Measurements from ENCODE around the gene ORAI3.

The ORAI3 gene

DNA sequence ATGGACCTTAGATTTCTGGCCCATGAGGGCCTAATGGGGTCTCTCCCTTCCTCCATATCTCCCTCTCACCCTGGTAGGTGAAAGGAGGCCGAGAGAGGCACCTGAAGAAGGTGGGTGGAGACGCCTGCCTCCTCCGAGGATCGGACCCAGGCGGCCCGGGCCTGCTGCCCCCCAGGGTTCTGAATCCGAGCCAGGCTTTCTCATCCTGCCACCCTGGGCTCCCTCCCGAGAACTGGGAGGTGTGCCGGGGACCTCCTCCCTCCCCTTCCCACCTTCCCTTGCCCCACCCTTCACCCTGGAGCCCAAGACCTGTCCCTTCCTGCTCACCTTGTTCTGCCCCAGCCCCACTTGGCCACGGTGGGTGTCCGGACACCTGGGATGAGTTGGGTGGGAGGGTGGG, 20.5 kb upstream of the ORAI3 start:
- Histone ChIP-seq H3K27ac (ENCODE audit: extremely low read depth, low read depth, low read length) (no peak overlapping the region), H3K36me3 (ENCODE audit: control insufficient read depth in 2 of 2, insufficient read depth in 1 of 2, low read length in 2 of 2) (peaks cover 3 to 79% of the 10 kb centered on the region in 2 experiments; a peak in 2 of 3 replicates), H3K4me3 (ENCODE audit: low read depth, low read length) (no peak overlapping the region), H3K4me1 (ENCODE audit: control insufficient read depth, insufficient read depth, low read length) (no peaks in the 10 kb centered on the region), H3K9me3 (ENCODE audit: control insufficient read depth, insufficient read depth, low read depth, low read length) (no peaks in the 10 kb centered on the region)
- ChIA-PET POLR2A (interaction anchor here (0.6 to 2.6 kb wide), 7 partner anchors 13 to 829 kb away, joined by 3 to 15 read pairs (median 4); partner anchors contain the start of gene PHKG2), CTCF (interaction anchor here (0.5 to 1.7 kb wide), 5 partner anchors 25 to 940 kb away, joined by 3 to 6 read pairs (median 5); no protein-coding TSS in a partner anchor)
- TF ChIP-seq AEBP2 (tag by site-specific recombination; IDR thresholded peaks at IDR 0.05; ENCODE audit: borderline replicate concordance) = no peak
- TF ChIP-seq, protein P1, sequence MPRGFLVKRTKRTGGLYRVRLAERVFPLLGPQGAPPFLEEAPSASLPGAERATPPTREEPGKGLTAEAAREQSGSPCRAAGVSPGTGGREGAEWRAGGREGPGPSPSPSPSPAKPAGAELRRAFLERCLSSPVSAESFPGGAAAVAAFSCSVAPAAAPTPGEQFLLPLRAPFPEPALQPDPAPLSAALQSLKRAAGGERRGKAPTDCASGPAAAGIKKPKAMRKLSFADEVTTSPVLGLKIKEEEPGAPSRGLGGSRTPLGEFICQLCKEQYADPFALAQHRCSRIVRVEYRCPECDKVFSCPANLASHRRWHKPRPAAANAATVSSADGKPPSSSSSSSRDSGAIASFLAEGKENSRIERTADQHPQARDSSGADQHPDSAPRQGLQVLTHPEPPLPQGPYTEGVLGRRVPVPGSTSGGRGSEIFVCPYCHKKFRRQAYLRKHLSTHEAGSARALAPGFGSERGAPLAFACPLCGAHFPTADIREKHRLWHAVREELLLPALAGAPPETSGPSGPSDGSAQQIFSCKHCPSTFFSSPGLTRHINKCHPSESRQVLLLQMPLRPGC (tag by site-specific recombination; IDR thresholded peaks at IDR 0.05) = no peak
- TF ChIP-seq ZNF677 (tag by site-specific recombination; IDR thresholded peaks at IDR 0.05) = 0 out of 2 replicates have a peak, but pooled peaks have one; percentile 16

DNA sequence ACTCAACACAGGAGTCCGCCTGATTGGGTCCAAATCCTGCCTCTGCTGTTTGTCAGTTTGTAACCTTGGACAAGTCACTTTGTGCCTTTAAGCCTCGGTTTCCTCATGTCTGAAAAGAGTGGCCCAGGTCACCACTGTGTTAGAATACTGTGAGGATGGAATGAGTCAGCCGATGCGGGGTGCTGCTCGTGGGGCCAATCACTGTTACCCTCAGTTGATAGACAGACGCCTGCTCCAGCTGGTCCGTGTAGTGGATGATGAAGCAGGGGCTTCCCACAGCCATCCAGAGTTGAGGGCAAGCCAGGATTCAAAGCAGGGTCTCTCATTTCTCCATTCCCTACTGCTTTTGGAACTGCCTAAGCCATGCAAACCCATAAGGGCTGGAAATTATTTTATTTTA, 19.7 kb upstream of the ORAI3 start:
- ChIA-PET CTCF (interaction anchor here (0.9 to 1.2 kb wide), 2 partner anchors 13 to 1113 kb away, joined by 3 read pairs; partner anchors contain the start of gene PAGR1), POLR2A (no interaction called here)
- peaks cover 10 to 86% of the 10 kb centered on the region in 2 experiments; a peak in 2 of 3 replicates for H3K36me3 ChIP-seq (ENCODE audit: control insufficient read depth in 2 of 2, insufficient read depth in 1 of 2, low read length in 2 of 2)
- H3K27ac ChIP-seq (ENCODE audit: extremely low read depth, low read depth, low read length) = no peak overlapping the region
- H3K9me3 ChIP-seq (ENCODE audit: control insufficient read depth, insufficient read depth, low read depth, low read length) = no peaks in the 10 kb centered on the region
- H3K4me3 ChIP-seq (ENCODE audit: low read depth, low read length) = no peak overlapping the region
- no peaks in the 10 kb centered on the region for H3K4me1 ChIP-seq (ENCODE audit: control insufficient read depth, insufficient read depth, low read length)
- no peak for TF ChIP-seq ZNF677 (tag by site-specific recombination; IDR thresholded peaks at IDR 0.05)
- TF ChIP-seq ZBTB48 (tag by site-specific recombination; IDR thresholded peaks at IDR 0.05) = no peak
- no peak for TF ChIP-seq ZNF48 (tag by site-specific recombination; IDR thresholded peaks at IDR 0.05)
- TF ChIP-seq ZXDB (tag by site-specific recombination; IDR thresholded peaks at IDR 0.05) = no peak
- TF ChIP-seq ZNF626 (tag by site-specific recombination; IDR thresholded peaks at IDR 0.05) = no peak
- no peak for TF ChIP-seq ZNF560 (tag by site-specific recombination; IDR thresholded peaks at IDR 0.05; ENCODE audit: borderline replicate concordance)
- TF ChIP-seq TSHZ1 (tag by site-specific recombination; IDR thresholded peaks at IDR 0.05; ENCODE audit: borderline replicate concordance) = no peak
- TF ChIP-seq ZNF274 (IDR thresholded peaks at IDR 0.05; ENCODE audit: low read length) = no peak
- TF ChIP-seq ZNF274 (tag by site-specific recombination; IDR thresholded peaks at IDR 0.05; ENCODE audit: borderline replicate concordance) = no peak
- no peak for TF ChIP-seq ZNF654 (tag by site-specific recombination; IDR thresholded peaks at IDR 0.05; ENCODE audit: low read depth)
- no peak for TF ChIP-seq KLF10 (tag by site-specific recombination; IDR thresholded peaks at IDR 0.05)
- no peak for TF ChIP-seq ZNF529 (tag by site-specific recombination; IDR thresholded peaks at IDR 0.05; ENCODE audit: insufficient replicate concordance)
- no peak for TF ChIP-seq ZNF530 (tag by site-specific recombination; IDR thresholded peaks at IDR 0.05; ENCODE audit: low read depth)
- no peak for TF ChIP-seq HIC1 (tag by site-specific recombination; IDR thresholded peaks at IDR 0.05)
- no peak for TF ChIP-seq HOXA7 (CRISPR knock-in tag; IDR thresholded peaks at IDR 0.05; ENCODE audit: borderline replicate concordance)
- TF ChIP-seq SP3 (tag by site-specific recombination; IDR thresholded peaks at IDR 0.05) = no peak
- no peak for TF ChIP-seq ZBTB26 (tag by site-specific recombination; optimal IDR thresholded peaks at IDR 0.05)
- TF ChIP-seq, protein P2, sequence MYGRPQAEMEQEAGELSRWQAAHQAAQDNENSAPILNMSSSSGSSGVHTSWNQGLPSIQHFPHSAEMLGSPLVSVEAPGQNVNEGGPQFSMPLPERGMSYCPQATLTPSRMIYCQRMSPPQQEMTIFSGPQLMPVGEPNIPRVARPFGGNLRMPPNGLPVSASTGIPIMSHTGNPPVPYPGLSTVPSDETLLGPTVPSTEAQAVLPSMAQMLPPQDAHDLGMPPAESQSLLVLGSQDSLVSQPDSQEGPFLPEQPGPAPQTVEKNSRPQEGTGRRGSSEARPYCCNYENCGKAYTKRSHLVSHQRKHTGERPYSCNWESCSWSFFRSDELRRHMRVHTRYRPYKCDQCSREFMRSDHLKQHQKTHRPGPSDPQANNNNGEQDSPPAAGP (tag by site-specific recombination; IDR thresholded peaks at IDR 0.05) = no peak
- no peak for TF ChIP-seq ZNF473 (tag by site-specific recombination; IDR thresholded peaks at IDR 0.05)
- no peak for TF ChIP-seq ZNF658 (tag by site-specific recombination; IDR thresholded peaks at IDR 0.05)
- no peak for TF ChIP-seq ZNF121 (tag by site-specific recombination; IDR thresholded peaks at IDR 0.05)
